SK-N-SH treated with all-trans-retinoic acid at 6 μM for 48 hours (cell line): ENCODE measurements around the gene MAGI3.

Experiments
- ATAC-seq: fragments of 200-7000 bp; cut with Tn5 transposase; 3 replicates; pipeline ENCODE4 v1.9.1; 2020; ENCODE audit warnings: mild to moderate bottlenecking, moderate library complexity
- ARNTL ChIP-seq: fragments of 450-650 bp; formaldehyde crosslinking; IDR thresholded peaks from 2 replicates; pipeline ENCODE4 v1.5.0; 2020; ENCODE audit warnings: low read depth, mild to moderate bottlenecking, moderate library complexity, borderline replicate concordance
- BACH2 ChIP-seq: fragments of 250-450 bp; sonication (Bioruptor Pico); IDR thresholded peaks from 2 replicates; pipeline ENCODE4 v1.9.0; 2021; ENCODE audit warnings: mild to moderate bottlenecking, borderline replicate concordance
- CREB5 ChIP-seq: fragments of 250-450 bp; sonication (Bioruptor Pico); IDR thresholded peaks from 2 replicates; pipeline ENCODE4 v1.5.1; 2020; ENCODE audit warnings: low read depth, mild to moderate bottlenecking, moderate library complexity
- CSDC2 ChIP-seq: fragments of 250-450 bp; sonication (Bioruptor Pico); IDR thresholded peaks from 2 replicates; pipeline ENCODE4 v1.5.0; 2020; ENCODE audit warnings: mild to moderate bottlenecking, moderate library complexity
- ESRRG ChIP-seq: fragments of 250-450 bp; sonication (Bioruptor Pico); IDR thresholded peaks from 2 replicates; pipeline ENCODE4 v1.6.1; 2021; ENCODE audit warnings: mild to moderate bottlenecking
- GLIS3 ChIP-seq: fragments of 250-450 bp; sonication (Bioruptor Pico); IDR thresholded peaks from 2 replicates; pipeline ENCODE4 v1.5.0; 2020; ENCODE audit warnings: mild to moderate bottlenecking, moderate library complexity
- ISL1 ChIP-seq: fragments of 250-450 bp; sonication (Bioruptor Pico); IDR thresholded peaks from 2 replicates; pipeline ENCODE4 v2.1.2; 2022; ENCODE audit warnings: mild to moderate bottlenecking, moderate library complexity
- OSR1 ChIP-seq: fragments of 250-450 bp; sonication (Bioruptor Pico); IDR thresholded peaks from 2 replicates; pipeline ENCODE4 v1.8.0; 2022; ENCODE audit warnings: moderate library complexity, mild to moderate bottlenecking, inconsistent platforms
- PATZ1 ChIP-seq: fragments of 250-450 bp; sonication (Bioruptor Pico); IDR thresholded peaks from 2 replicates; pipeline ENCODE4 v1.8.0; 2020; ENCODE audit warnings: mild to moderate bottlenecking, moderate library complexity, borderline replicate concordance
- RARB ChIP-seq: fragments of 250-450 bp; sonication (Bioruptor Pico); IDR thresholded peaks from 2 replicates; pipeline ENCODE4 v1.8.0; 2021; ENCODE audit warnings: mild to moderate bottlenecking, moderate library complexity
- SNAI2 ChIP-seq: fragments of 250-450 bp; sonication (Bioruptor Pico); IDR thresholded peaks from 2 replicates; pipeline ENCODE4 v1.5.0; 2020; ENCODE audit warnings: mild to moderate bottlenecking, moderate library complexity
- TCF4 ChIP-seq: fragments of 250-450 bp; sonication (Bioruptor Pico); IDR thresholded peaks from 2 replicates; pipeline ENCODE4 v1.8.0; 2021; ENCODE audit warnings: mild to moderate bottlenecking, moderate library complexity, borderline replicate concordance
- TOX ChIP-seq: fragments of 250-450 bp; sonication (Bioruptor Pico); IDR thresholded peaks from 2 replicates; pipeline ENCODE4 v1.8.0; 2021; ENCODE audit warnings: mild to moderate bottlenecking, moderate library complexity, borderline replicate concordance
- TSHZ2 ChIP-seq: fragments of 250-450 bp; sonication (Bioruptor Pico); IDR thresholded peaks from 2 replicates; pipeline ENCODE4 v1.5.0; 2020; ENCODE audit warnings: mild to moderate bottlenecking, moderate library complexity
- ZC3H10 ChIP-seq: fragments of 250-450 bp; sonication (Bioruptor Pico); IDR thresholded peaks from 2 replicates; pipeline ENCODE4 v1.5.1; 2021; ENCODE audit warnings: mild to moderate bottlenecking, moderate library complexity
- ZFP3 ChIP-seq: fragments of 250-450 bp; sonication (Bioruptor Pico); IDR thresholded peaks from 2 replicates; pipeline ENCODE4 v1.5.0; 2020; ENCODE audit warnings: mild to moderate bottlenecking, moderate library complexity
- ZFP30 ChIP-seq: fragments of 450-650 bp; formaldehyde crosslinking; IDR thresholded peaks from 2 replicates; pipeline ENCODE4 v1.5.0; 2022; ENCODE audit warnings: mild to moderate bottlenecking, moderate library complexity
- ZNF565 ChIP-seq: fragments of 450-650 bp; formaldehyde crosslinking; conservative IDR thresholded peaks from 2 replicates; pipeline ENCODE4 v1.5.0; 2020; ENCODE audit warnings: low read depth, mild to moderate bottlenecking, moderate library complexity
- ZNF70 ChIP-seq: fragments of 450-650 bp; formaldehyde crosslinking; IDR thresholded peaks from 2 replicates; pipeline ENCODE4 v1.5.0; 2020; ENCODE audit warnings: mild to moderate bottlenecking, moderate library complexity
- ZNF8 ChIP-seq: fragments of 450-650 bp; formaldehyde crosslinking; IDR thresholded peaks from 2 replicates; pipeline ENCODE4 v1.5.0; 2020; ENCODE audit warnings: mild to moderate bottlenecking, moderate library complexity
- TF ChIP-seq, protein P1 (sequence below): fragments of 250-450 bp; sonication (Bioruptor Pico); IDR thresholded peaks from 2 replicates; pipeline ENCODE4 v1.5.1; 2021; ENCODE audit warnings: mild to moderate bottlenecking, moderate library complexity

MAGI3 gene

DNA sequence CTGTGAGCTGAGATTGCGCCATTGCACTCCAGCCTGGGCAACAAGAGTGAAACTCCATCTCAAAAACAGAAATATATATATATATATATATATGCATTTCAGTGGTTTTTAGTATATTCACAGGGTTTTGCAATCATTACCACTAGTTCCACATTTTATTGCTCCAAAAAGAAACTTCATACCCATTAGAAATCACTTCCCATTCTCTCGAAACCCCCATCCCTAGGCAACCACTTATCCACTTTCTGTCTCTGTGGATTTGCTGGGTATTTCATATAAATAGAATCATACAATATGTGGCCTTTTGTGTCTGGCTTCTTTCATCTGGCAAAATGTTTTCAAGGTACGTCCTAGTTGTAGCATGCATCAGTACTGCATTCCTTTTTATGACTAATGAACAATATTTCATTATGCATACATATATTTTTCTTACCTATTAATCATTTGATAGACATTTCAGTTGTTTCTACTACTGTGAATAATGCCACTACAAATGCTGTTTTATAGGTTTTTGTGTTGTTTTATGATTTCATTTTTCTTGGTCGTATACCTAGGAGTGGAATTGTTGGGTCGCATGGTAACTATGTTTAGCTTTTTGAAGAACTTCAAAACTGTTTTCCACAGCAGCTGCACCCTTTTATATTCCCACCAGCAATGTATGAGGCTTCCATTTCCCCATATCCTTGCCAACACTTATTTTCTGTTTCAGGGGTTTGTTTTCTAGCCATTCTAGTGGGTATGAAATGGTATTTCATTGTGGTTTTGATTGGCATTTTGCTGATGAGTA lies 273.0 kb downstream of the MAGI3 start:
- peak; percentile 72 for TF ChIP-seq ISL1 (CRISPR knock-in tag)
- TF ChIP-seq SNAI2 (CRISPR knock-in tag) = no peak
- no peak for TF ChIP-seq TCF4
- TF ChIP-seq OSR1 = no peak
- peak; percentile 49; the same call in 1 of the 2 replicates for TF ChIP-seq ZNF8 (CRISPR knock-in tag)
- TF ChIP-seq ZC3H10 (CRISPR knock-in tag) = no peak
- peak; percentile 91; the same call in 1 of the 2 replicates for TF ChIP-seq TOX
- TF ChIP-seq, all 23 proteins: peak for 3
- peak; percentile 79 for ATAC-seq

DNA sequence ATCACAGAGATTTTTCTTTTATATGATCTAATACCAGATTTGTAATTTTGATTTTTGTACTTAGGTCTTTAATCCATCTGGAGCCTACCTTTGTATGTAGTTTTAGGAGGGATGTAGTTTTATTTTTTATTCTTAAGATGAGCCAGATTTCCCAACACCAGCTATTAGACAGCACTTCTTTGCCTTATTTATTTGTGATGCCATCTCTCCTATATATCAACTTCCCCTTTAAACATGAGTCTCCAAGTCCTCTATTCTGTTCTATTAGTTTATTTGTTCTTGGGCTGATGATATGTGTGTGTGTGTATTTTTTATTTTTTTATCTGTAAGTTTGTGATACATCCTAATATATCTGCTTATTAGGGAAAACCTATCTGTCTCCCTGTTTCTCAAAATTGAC lies 274.8 kb downstream of the MAGI3 start:
- ATAC-seq = no peak
- no peak for TF ChIP-seq ESRRG
- TF ChIP-seq OSR1 = no peak
- no peak for TF ChIP-seq SNAI2 (CRISPR knock-in tag)

DNA sequence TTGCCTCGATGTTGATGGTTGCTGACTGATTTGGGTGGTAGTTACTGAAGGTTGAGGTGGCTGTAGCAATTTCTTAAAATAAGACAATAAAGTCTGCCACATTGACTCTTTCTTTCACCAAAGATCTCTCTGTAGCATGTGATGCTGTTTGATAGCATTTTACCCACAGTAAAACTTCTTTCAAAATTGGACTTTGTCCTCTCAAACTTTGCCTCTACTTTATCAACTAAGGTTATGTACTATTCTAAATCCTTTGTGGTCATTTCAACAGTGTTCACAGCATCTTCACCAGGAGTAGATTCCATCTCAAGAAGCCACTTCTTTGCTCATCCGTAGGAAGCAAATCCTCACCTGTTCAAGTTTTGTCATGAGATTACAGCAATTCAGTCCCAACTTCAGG lies 275.8 kb downstream of the MAGI3 start:
- TF ChIP-seq, protein P1, sequence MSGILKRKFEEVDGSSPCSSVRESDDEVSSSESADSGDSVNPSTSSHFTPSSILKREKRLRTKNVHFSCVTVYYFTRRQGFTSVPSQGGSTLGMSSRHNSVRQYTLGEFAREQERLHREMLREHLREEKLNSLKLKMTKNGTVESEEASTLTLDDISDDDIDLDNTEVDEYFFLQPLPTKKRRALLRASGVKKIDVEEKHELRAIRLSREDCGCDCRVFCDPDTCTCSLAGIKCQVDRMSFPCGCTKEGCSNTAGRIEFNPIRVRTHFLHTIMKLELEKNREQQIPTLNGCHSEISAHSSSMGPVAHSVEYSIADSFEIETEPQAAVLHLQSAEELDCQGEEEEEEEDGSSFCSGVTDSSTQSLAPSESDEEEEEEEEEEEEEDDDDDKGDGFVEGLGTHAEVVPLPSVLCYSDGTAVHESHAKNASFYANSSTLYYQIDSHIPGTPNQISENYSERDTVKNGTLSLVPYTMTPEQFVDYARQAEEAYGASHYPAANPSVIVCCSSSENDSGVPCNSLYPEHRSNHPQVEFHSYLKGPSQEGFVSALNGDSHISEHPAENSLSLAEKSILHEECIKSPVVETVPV (CRISPR knock-in tag) = no peak
- TF ChIP-seq ZNF8 (CRISPR knock-in tag) (no peak), TCF4 (no peak), GLIS3 (CRISPR knock-in tag) (no peak), ISL1 (CRISPR knock-in tag) (no peak), ZNF565 (CRISPR knock-in tag) (no peak), ZFP30 (CRISPR knock-in tag) (no peak), PATZ1 (CRISPR knock-in tag) (no peak), TOX (no peak), ZFP3 (no peak), OSR1 (no peak), CREB5 (CRISPR knock-in tag) (no peak), ESRRG (no peak)
- ATAC-seq = no peak

- TF ChIP-seq TCF4 (no peak), SNAI2 (CRISPR knock-in tag) (no peak), ISL1 (CRISPR knock-in tag) (no peak), ESRRG (no peak), ZFP3 (no peak), BACH2 (CRISPR knock-in tag) (no peak)
- TF ChIP-seq, protein P1 (CRISPR knock-in tag) = no peak
- TF ChIP-seq, all 23 proteins: peak for 0
- no peak for ATAC-seq
Observed at GRCh38 chr1:113669988-113670387, 279.7 kb downstream of the MAGI3 start.

DNA sequence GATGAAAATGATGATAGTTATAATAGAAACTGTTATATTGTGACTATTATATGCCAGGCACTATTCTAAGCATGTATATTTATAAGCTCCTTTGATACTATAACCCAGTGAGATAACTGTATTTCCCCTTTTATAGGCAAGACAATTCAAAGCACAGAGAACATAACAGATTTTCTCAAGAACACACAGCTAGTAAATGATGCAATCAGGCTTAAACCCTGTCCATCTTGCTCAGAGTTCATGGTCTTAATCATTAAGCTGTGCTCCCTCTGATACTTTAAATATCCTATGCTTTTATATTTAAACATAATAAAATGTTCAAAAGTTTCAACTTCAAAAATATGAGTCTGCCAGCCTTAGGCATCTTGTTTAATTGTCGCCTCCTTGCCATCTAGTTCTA lies 280.3 kb downstream of the MAGI3 start:
- ATAC-seq = no peak
- TF ChIP-seq ZNF8 (CRISPR knock-in tag) (no peak), ZC3H10 (CRISPR knock-in tag) (no peak), TSHZ2 (no peak), SNAI2 (CRISPR knock-in tag) (no peak), ZNF70 (CRISPR knock-in tag) (no peak), ARNTL (no peak), ESRRG (no peak), CSDC2 (CRISPR knock-in tag) (no peak), CREB5 (CRISPR knock-in tag) (no peak), OSR1 (no peak), ZFP3 (no peak), TOX (no peak), RARB (CRISPR knock-in tag) (no peak), ZFP30 (CRISPR knock-in tag) (no peak), GLIS3 (CRISPR knock-in tag) (no peak)
- TF ChIP-seq, protein P1 (CRISPR knock-in tag) = no peak
